Ectodermal cell (in vitro differentiated cells): ENCODE data around the gene CBY2.

ENCODE experiments used
- H3K27ac ChIP-seq: 2 replicates; pipeline ENCODE4 v1.7.0; 2013; ENCODE audit warnings: mild to moderate bottlenecking, low read depth, low read length; ENCODE audit not compliant: insufficient read depth, poor library complexity, severe bottlenecking
- H3K27me3 ChIP-seq: 2 replicates; pipeline ENCODE4 v1.7.0; 2013; ENCODE audit warnings: mild to moderate bottlenecking, low read length; ENCODE audit not compliant: insufficient read depth, control insufficient read depth, poor library complexity, severe bottlenecking
- H3K36me3 ChIP-seq: one replicate; pipeline ENCODE4 v1.7.0; 2013; ENCODE audit warnings: low read length; ENCODE audit not compliant: control insufficient read depth, insufficient read depth
- H3K4me1 ChIP-seq: one replicate; pipeline ENCODE4 v1.7.0; 2013; ENCODE audit warnings: low read length; ENCODE audit not compliant: control insufficient read depth, insufficient read depth
- H3K4me3 ChIP-seq: 2 replicates; pipeline ENCODE4 v1.7.0; 2013; ENCODE audit warnings: low read depth, low read length, control low read depth; ENCODE audit not compliant: insufficient read depth
- H3K9me3 ChIP-seq: 2 replicates; pipeline ENCODE4 v1.7.0; 2013; ENCODE audit warnings: mild to moderate bottlenecking, low read length, moderate library complexity; ENCODE audit not compliant: control insufficient read depth
- WGBS, 2 experiments: methylation state at CpG; one replicate each; pipeline ENCODE4 v1.1.7; 2013; ENCODE audit warnings: missing lambda C conversion rate in 2 of 2; 5-methylcytosine and 5-hydroxymethylcytosine counted together

CBY2 gene

GRCh38 chr13:45713721-45714120 is 11.6 kb downstream of the CBY2 start:
- Histone ChIP-seq H3K9me3 (no peaks in the 10 kb centered on the region), H3K27me3 (no peaks in the 10 kb centered on the region), H3K4me1 (no peaks in the 10 kb centered on the region), H3K4me3 (no peak overlapping the region), H3K27ac (no peak overlapping the region), H3K36me3 (no peaks in the 10 kb centered on the region)
- 95% methylated on average over 28 of the region's 28 CpGs for WGBS, 2 experiments

- Histone ChIP-seq H3K4me1 (no peaks in the 10 kb centered on the region), H3K9me3 (no peaks in the 10 kb centered on the region), H3K36me3 (no peaks in the 10 kb centered on the region), H3K4me3 (no peak overlapping the region), H3K27ac (no peak overlapping the region), H3K27me3 (no peaks in the 10 kb centered on the region)
- WGBS, 2 experiments: 95 to 96% methylated on average over 18 of the region's 18 CpGs
These were observed 12.1 kb downstream of the CBY2 start for GRCh38 chr13:45714170-45714569.

GRCh38 chr13:45715351-45715750 is 13.2 kb downstream of the CBY2 start:
- H3K9me3 ChIP-seq: no peaks in the 10 kb centered on the region
- H3K4me3 ChIP-seq: no peak overlapping the region
- no peak overlapping the region for H3K27ac ChIP-seq
- no peaks in the 10 kb centered on the region for H3K4me1 ChIP-seq
- no peaks in the 10 kb centered on the region for H3K27me3 ChIP-seq
- H3K36me3 ChIP-seq: no peaks in the 10 kb centered on the region
- WGBS, 2 experiments: 92 to 96% methylated on average over 3 of the region's 3 CpGs

- H3K27me3 ChIP-seq: no peaks in the 10 kb centered on the region
- H3K4me3 ChIP-seq: no peak overlapping the region
- no peaks in the 10 kb centered on the region for H3K9me3 ChIP-seq
- no peak overlapping the region for H3K27ac ChIP-seq
- WGBS, 2 experiments: 96 to 100% methylated on average over 1 of the region's 1 CpG
- H3K4me1 ChIP-seq: no peaks in the 10 kb centered on the region
- no peaks in the 10 kb centered on the region for H3K36me3 ChIP-seq
These were observed 15.2 kb downstream of the CBY2 start for GRCh38 chr13:45717349-45717748.

GRCh38 chr13:45718063-45718462 is 15.9 kb downstream of the CBY2 start:
- WGBS, 2 experiments: 16 to 22% methylated on average over 5 of the region's 5 CpGs
- no peak overlapping the region for H3K27ac ChIP-seq
- no peak overlapping the region for H3K4me3 ChIP-seq
- H3K9me3 ChIP-seq: no peaks in the 10 kb centered on the region
- no peaks in the 10 kb centered on the region for H3K4me1 ChIP-seq
- H3K36me3 ChIP-seq: no peaks in the 10 kb centered on the region
- no peaks in the 10 kb centered on the region for H3K27me3 ChIP-seq

GRCh38 chr13:45718992-45719391 is 16.9 kb downstream of the CBY2 start:
- Histone ChIP-seq H3K27ac (no peak overlapping the region), H3K27me3 (no peaks in the 10 kb centered on the region), H3K4me1 (peaks cover 6% of the 10 kb centered on the region), H3K9me3 (no peaks in the 10 kb centered on the region), H3K36me3 (no peaks in the 10 kb centered on the region), H3K4me3 (no peak overlapping the region)
- WGBS, 2 experiments: 94 to 100% methylated on average over 1 of the region's 1 CpG

- WGBS, 2 experiments: 92 to 96% methylated on average over 4 of the region's 5 CpGs
- no peak overlapping the region for H3K4me3 ChIP-seq
- no peaks in the 10 kb centered on the region for H3K9me3 ChIP-seq
- H3K36me3 ChIP-seq: no peaks in the 10 kb centered on the region
- H3K27me3 ChIP-seq: no peaks in the 10 kb centered on the region
- no peak overlapping the region for H3K27ac ChIP-seq
- H3K4me1 ChIP-seq: peaks cover 6% of the 10 kb centered on the region
These were observed 19.1 kb downstream of the CBY2 start for GRCh38 chr13:45721203-45721731.

GRCh38 chr13:45723798-45724197 is 21.7 kb downstream of the CBY2 start:
- Histone ChIP-seq H3K27ac (no peak overlapping the region), H3K9me3 (no peaks in the 10 kb centered on the region), H3K4me3 (no peak overlapping the region), H3K36me3 (no peaks in the 10 kb centered on the region), H3K27me3 (no peaks in the 10 kb centered on the region), H3K4me1 (peaks cover 6% of the 10 kb centered on the region)
- WGBS, 2 experiments: 73 to 85% methylated on average over 2 of the region's 2 CpGs

- H3K36me3 ChIP-seq: no peaks in the 10 kb centered on the region
- no peaks in the 10 kb centered on the region for H3K4me1 ChIP-seq
- 44 to 48% methylated on average over 6 of the region's 6 CpGs for WGBS, 2 experiments
- H3K27me3 ChIP-seq: no peaks in the 10 kb centered on the region
- no peaks in the 10 kb centered on the region for H3K9me3 ChIP-seq
- no peak overlapping the region for H3K4me3 ChIP-seq
- no peak overlapping the region for H3K27ac ChIP-seq
These were observed 26.6 kb downstream of the CBY2 start for GRCh38 chr13:45728759-45729158.

GRCh38 chr13:45731455-45731854 is 29.3 kb downstream of the CBY2 start:
- H3K27me3 ChIP-seq: no peaks in the 10 kb centered on the region
- H3K36me3 ChIP-seq: no peaks in the 10 kb centered on the region
- no peaks in the 10 kb centered on the region for H3K4me1 ChIP-seq
- no peak overlapping the region for H3K27ac ChIP-seq
- no peaks in the 10 kb centered on the region for H3K9me3 ChIP-seq
- 85 to 97% methylated on average over 3 of the region's 3 CpGs for WGBS, 2 experiments
- no peak overlapping the region for H3K4me3 ChIP-seq

GRCh38 chr13:45732916-45733315 is 30.8 kb downstream of the CBY2 start:
- Histone ChIP-seq H3K9me3 (no peaks in the 10 kb centered on the region), H3K27ac (no peak overlapping the region), H3K27me3 (no peaks in the 10 kb centered on the region), H3K36me3 (no peaks in the 10 kb centered on the region), H3K4me3 (no peak overlapping the region), H3K4me1 (no peaks in the 10 kb centered on the region)
- WGBS, 2 experiments: 74 to 76% methylated on average over 5 of the region's 5 CpGs
